Body of pancreas (tissue), 4 donors: ENCODE measurements around the gene CIB2. TPM values are rescaled to one million over a fixed set of nuclear protein-coding genes. Genes with fewer than 3 reads are reported as not detected.

Experiments
- ATAC-seq: fragments of 150-250 bp; one replicate; pipeline ENCODE4 v1.9.1; 2016
- DNase-seq, 4 donors: peaks; one replicate each; pipeline ENCODE4 v3.0.0-alpha.2; 2019
- H3K27ac ChIP-seq, 4 donors: fragments of 200-600 bp; sonication (generic); 1 replicate in 3 of 4; 2 replicates in 1 of 4; pipeline versions ENCODE4 v1.5.1 to v1.6.1; 2016 to 2019; ENCODE audit warnings: mild to moderate bottlenecking in 1 of 4, mixed read lengths in 1 of 4, moderate library complexity in 1 of 4
- H3K27me3 ChIP-seq, 2 donors: fragments of 200-600 bp; sonication (generic); one replicate each; pipeline ENCODE4 v1.6.0; 2016; ENCODE audit warnings: mild to moderate bottlenecking in 1 of 2
- H3K36me3 ChIP-seq, 2 donors: fragments of 200-600 bp; sonication (generic); replicated peaks in 1 of 2; 2 replicates each; pipeline ENCODE4 v1.5.1; 2016; ENCODE audit warnings: low read depth in 2 of 2; ENCODE audit not compliant: insufficient read depth in 1 of 2
- H3K4me1 ChIP-seq: fragments of 200-600 bp; sonication (generic); one replicate; pipeline ENCODE4 v1.6.0; 2016
- H3K4me3 ChIP-seq, 2 donors: fragments of 200-600 bp; sonication (generic); 1 replicate in 1 of 2; 2 replicates in 1 of 2; pipeline ENCODE4 v1.5.1; 2016 to 2019
- H3K9me3 ChIP-seq, 3 donors: fragments of 200-600 bp; sonication (generic); 1 replicate in 2 of 3; 2 replicates in 1 of 3; pipeline ENCODE4 v1.5.1; 2016
- POLR2A ChIP-seq, 3 donors: fragments of 450-650 bp; IDR thresholded peaks; one replicate each; pipeline ENCODE4 v1.6.1; 2016; ENCODE audit warnings: antibody characterized with exemption in 3 of 3, mild to moderate bottlenecking in 2 of 3
- WGBS, 2 donors: methylation state at CpG; one replicate each; pipeline ENCODE4 v1.1.5; 2017; 5-methylcytosine and 5-hydroxymethylcytosine counted together
- intact Hi-C: fragments of 100-400 bp; cut with DNase I; formaldehyde crosslinking; loops from one replicate; pipeline ENCODE4 v1.15.1; 2023
- small RNA-seq: library from RNA; depleted of rRNA; stranded (forward); fragments of <200 nt; gene quantifications from one replicate; pipeline ENCODE3, GENCODE V24; 2016
- total RNA-seq, 2 donors: library from RNA; depleted of rRNA; stranded (reverse); fragments of >200 nt; gene quantifications; one replicate each; pipeline ENCODE4 v1.1.0, GENCODE V29; 2016
- TF ChIP-seq, protein P1 (sequence below), 7 experiments: fragments of 450-650 bp in 4 of 7; fragments of 200-600 bp in 3 of 7; sonication (generic) in 3 of 7; IDR thresholded peaks; one replicate each; pipeline ENCODE4 v1.5.1; 2016 to 2019; ENCODE audit warnings: antibody characterized with exemption in 7 of 7

The CIB2 gene
- total RNA-seq, 2 donors from 2014 or later, result 3.4 to 6.9 TPM

DNA sequence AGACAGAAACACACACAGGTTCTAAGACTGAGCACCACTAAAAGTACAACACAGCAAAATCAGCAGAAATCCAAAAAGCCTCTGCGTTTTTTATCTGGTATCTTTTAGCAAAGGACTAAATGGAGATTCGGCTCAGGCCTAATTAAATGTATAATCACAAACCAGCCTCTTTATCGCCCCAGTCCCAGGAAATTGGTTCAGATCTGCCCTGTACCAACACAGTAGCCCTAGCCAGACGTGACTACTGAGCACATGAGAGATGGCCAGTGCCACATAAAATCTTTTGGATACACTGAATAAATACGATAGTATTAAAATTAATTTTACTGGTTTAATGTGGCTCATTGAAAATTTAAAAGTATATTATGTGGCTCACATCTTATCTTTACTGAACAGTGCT, 73.4 kb downstream of the CIB2 start:
- no peaks in the 10 kb centered on the region for H3K27me3 ChIP-seq
- DNase-seq (peak in 1 of 4 donors; percentile 2), ATAC-seq (no peak)
- peak overlapping the region in 3 of 4 donors; percentile 55 to 83 (median 74) for H3K27ac ChIP-seq
- no peaks in the 10 kb centered on the region for H3K9me3 ChIP-seq
- intact Hi-C loops, result no loop called here
- TF ChIP-seq, protein P1, sequence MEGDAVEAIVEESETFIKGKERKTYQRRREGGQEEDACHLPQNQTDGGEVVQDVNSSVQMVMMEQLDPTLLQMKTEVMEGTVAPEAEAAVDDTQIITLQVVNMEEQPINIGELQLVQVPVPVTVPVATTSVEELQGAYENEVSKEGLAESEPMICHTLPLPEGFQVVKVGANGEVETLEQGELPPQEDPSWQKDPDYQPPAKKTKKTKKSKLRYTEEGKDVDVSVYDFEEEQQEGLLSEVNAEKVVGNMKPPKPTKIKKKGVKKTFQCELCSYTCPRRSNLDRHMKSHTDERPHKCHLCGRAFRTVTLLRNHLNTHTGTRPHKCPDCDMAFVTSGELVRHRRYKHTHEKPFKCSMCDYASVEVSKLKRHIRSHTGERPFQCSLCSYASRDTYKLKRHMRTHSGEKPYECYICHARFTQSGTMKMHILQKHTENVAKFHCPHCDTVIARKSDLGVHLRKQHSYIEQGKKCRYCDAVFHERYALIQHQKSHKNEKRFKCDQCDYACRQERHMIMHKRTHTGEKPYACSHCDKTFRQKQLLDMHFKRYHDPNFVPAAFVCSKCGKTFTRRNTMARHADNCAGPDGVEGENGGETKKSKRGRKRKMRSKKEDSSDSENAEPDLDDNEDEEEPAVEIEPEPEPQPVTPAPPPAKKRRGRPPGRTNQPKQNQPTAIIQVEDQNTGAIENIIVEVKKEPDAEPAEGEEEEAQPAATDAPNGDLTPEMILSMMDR (IDR thresholded peaks at IDR 0.05), result no peak
- TF ChIP-seq POLR2A (IDR thresholded peaks at IDR 0.05), result no peak
- no peak overlapping the region for H3K4me3 ChIP-seq
- H3K4me1 ChIP-seq, result peaks cover 65% of the 10 kb centered on the region
- WGBS, 2 donors, result 92 to 96% methylated on average over 5 of the region's 5 CpGs
- peaks cover 0 to 2% of the 10 kb centered on the region in 2 donors for H3K36me3 ChIP-seq

DNA sequence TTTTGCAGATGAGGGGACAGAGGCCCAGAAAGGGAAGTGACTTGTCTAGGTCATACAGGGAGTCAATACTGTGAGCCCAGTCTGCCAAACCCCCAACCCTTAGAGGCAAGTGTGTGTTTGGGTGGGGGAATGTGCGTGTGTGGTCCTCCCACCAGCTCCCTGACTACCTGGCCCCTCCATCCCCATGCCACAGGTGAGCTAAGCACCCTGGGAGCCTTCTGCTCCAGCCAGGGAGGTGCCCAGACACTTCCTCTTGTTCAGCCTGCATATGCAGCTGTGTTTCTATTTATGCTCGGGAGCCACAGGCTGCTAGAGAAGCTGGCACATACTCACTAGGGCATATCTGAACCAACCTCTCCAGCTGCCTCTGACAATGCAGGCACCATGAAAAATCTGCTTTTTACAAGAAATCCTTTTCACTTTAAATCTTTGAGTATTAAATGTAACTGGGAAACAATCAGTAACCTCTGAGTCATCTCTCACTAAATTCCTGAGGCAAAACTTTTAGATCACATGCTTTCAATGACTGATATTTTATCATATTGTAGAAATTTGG, 74.5 kb downstream of the CIB2 start:
- H3K4me1 ChIP-seq, result peaks cover 67% of the 10 kb centered on the region
- H3K9me3 ChIP-seq, result no peaks in the 10 kb centered on the region
- ATAC-seq, result peak; percentile 75
- intact Hi-C loops, result no loop called here
- DNase-seq, result peak; percentile 39 to 61 (median 56)
- WGBS, 2 donors, result 25% methylated on average over 2 of the region's 2 CpGs; no CpG with 5 or more reads in 1 of the 2 donors
- TF ChIP-seq, protein P1 (IDR thresholded peaks at IDR 0.05), result no peak
- no peak for TF ChIP-seq POLR2A (IDR thresholded peaks at IDR 0.05)
- no peak overlapping the region for H3K4me3 ChIP-seq
- H3K36me3 ChIP-seq, result peaks cover 0 to 2% of the 10 kb centered on the region in 2 donors
- peak overlapping the region; percentile 55 to 83 (median 68) for H3K27ac ChIP-seq
- H3K27me3 ChIP-seq, result no peaks in the 10 kb centered on the region

DNA sequence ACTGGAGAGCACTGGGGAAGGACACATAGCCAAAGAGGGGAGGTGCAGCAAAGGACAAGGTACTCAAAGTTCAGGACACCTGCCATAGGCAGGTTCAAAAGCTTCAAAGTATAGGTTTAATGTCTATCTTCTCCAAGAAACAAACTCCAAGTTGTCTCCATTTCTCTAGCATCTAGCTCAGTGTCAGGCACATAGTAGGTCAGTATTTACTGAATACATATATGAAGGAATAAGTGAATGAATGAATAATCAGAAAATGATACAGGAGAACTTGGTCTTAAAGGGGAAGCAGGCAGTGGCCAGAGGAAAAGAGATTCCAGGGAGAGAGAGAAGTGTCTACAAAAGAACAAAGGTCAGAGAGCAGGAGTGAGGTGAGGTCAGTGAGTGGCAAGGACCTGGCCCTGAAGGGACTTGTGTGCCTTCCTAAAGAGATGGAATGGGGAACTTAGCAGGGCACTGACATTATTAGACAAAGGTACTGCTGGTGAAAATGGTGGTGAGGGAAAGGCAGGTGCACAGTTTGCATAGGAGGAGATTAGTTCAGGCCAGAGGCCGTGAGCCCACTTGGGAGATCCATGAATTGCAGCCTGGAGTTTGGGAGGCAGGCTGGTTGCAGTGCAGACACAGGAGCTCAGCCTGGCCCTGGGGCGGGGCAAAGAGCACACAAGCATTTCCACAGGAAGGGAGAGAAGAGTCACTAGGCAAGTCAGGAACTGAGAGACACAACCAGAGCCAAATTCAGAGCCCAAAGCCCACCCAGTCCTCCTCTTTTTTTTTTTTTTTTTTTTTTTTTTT, 75.1 kb downstream of the CIB2 start:
- 22 to 27% methylated on average over 2 of the region's 2 CpGs for WGBS, 2 donors
- TF ChIP-seq POLR2A (IDR thresholded peaks at IDR 0.05), result peak in 1 of 3 donors; percentile 5
- TF ChIP-seq, protein P1 (IDR thresholded peaks at IDR 0.05), result no peak
- intact Hi-C loops, result no loop called here
- no peak overlapping the region for H3K4me3 ChIP-seq
- ATAC-seq (peak; percentile 43), DNase-seq (peak in 3 of 4 donors; percentile 25 to 52 (median 49))
- H3K36me3 ChIP-seq, result peaks cover 0 to 2% of the 10 kb centered on the region in 2 donors
- peak overlapping the region; percentile 21 to 83 (median 64) for H3K27ac ChIP-seq
- H3K9me3 ChIP-seq, result no peaks in the 10 kb centered on the region
- no peaks in the 10 kb centered on the region for H3K27me3 ChIP-seq
- H3K4me1 ChIP-seq, result peaks cover 72% of the 10 kb centered on the region

DNA sequence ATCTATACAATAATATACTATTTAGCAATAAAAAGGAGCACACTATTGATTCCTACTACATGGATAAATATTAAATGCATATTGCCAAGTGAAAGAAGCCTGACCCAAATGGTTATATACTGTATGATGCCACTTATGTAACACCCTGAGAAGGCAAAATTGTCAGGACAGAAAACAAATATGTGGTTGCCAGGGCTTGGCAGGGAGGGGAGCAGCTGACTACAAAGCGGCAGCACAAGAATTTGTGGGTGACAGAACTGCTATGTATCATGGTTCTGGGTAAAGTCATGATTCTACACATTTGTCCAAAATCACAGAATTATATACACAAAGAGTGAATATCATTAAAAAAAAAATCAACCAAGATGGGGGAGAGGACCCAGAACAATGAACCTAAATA, 76.3 kb downstream of the CIB2 start:
- intact Hi-C loops, result no loop called here
- no peak for ATAC-seq
- Histone ChIP-seq H3K27ac (peak overlapping the region in 2 of 4 donors; percentile 74 to 83), H3K27me3 (no peaks in the 10 kb centered on the region), H3K4me3 (no peak overlapping the region), H3K36me3 (peaks cover 0 to 2% of the 10 kb centered on the region in 2 donors), H3K4me1 (peaks cover 72% of the 10 kb centered on the region), H3K9me3 (no peaks in the 10 kb centered on the region)
- 11 to 35% methylated on average over 1 of the region's 1 CpG for WGBS, 2 donors
- peak in 2 of 4 donors; percentile 10 to 31 for DNase-seq
- TF ChIP-seq, protein P1 (IDR thresholded peaks at IDR 0.05), result no peak
- TF ChIP-seq POLR2A (IDR thresholded peaks at IDR 0.05), result no peak

Small RNAs within 50 kb of the gene (small RNA-seq; reads per million reads assigned to genes)
- gene RF00092, result not detected

Other genes starting within 250 kb of the CIB2 start
- 10 to 100 TPM; 35.6 to 42.3 TPM for gene TBC1D2B, start 53.7 kb downstream of the CIB2 start, total RNA-seq
- not detected for gene SH2D7, start 38.9 kb downstream of the CIB2 start, total RNA-seq
- 10 to 100 TPM; 17.8 to 39.7 TPM for gene IDH3A, start 17.9 kb upstream of the CIB2 start, total RNA-seq
- gene ACSBG1, start 103.1 kb upstream of the CIB2 start, total RNA-seq, result not detected
- gene DNAJA4, start 133.1 kb upstream of the CIB2 start, total RNA-seq, result 1 to 10 TPM; 5.9 to 8.0 TPM
- 10 to 100 TPM; 30.3 to 31.4 TPM for gene SKIC8, start 168.2 kb upstream of the CIB2 start, total RNA-seq
- gene CRABP1, start 208.9 kb upstream of the CIB2 start, total RNA-seq, result 1 to 10 TPM in 1 of 2 donors, not detected in 1; 1.6 TPM